ENCODE data around the gene C12orf60. TPM values are rescaled to one million over a fixed set of nuclear protein-coding genes. Genes with fewer than 3 reads are reported as not detected.
A peak's percentile ranks its signal among the peaks of the same experiment; 100 is the strongest.

The C12orf60 gene
- total RNA-seq, 1 experiment from 2014 or later: 1.8 TPM

- no peak for TF ChIP-seq E2F5 (CRISPR knock-in tag; IDR thresholded peaks at IDR 0.05)
Measured at GRCh38 chr12:14766649-14767215, 36.7 kb upstream of the C12orf60 start (continued).

- TF ChIP-seq ESRRA (CRISPR knock-in tag; IDR thresholded peaks at IDR 0.05; ENCODE audit: borderline replicate concordance): no peak
- TF ChIP-seq ZNF416 (CRISPR knock-in tag; IDR thresholded peaks at IDR 0.05): no peak
- no peak for TF ChIP-seq E2F4 (CRISPR knock-in tag; IDR thresholded peaks at IDR 0.05; ENCODE audit: borderline replicate concordance, low read depth)
- no peak for TF ChIP-seq ZNF219 (CRISPR knock-in tag; IDR thresholded peaks at IDR 0.05; ENCODE audit: borderline replicate concordance)
- TF ChIP-seq MYBL2 (CRISPR knock-in tag; IDR thresholded peaks at IDR 0.05): no peak
- TF ChIP-seq ZNF532 (CRISPR knock-in tag; IDR thresholded peaks at IDR 0.05; ENCODE audit: borderline replicate concordance): no peak
- TF ChIP-seq EMX1 (CRISPR knock-in tag; IDR thresholded peaks at IDR 0.05): 0 out of 2 replicates have a peak, but pooled peaks have one; percentile 68
- no peak for TF ChIP-seq NR1H2 (CRISPR knock-in tag; IDR thresholded peaks at IDR 0.05)
- ChIA-PET POLR2A (no interaction called here), CTCF (no interaction called here)
- Mint-ChIP-seq H3K4me3 (peak overlapping the region; percentile 99), H3K9me3 (peaks cover 13% of the 10 kb centered on the region), H3K27me3 (ENCODE audit: low read depth) (no peaks in the 10 kb centered on the region; the same call in 1 of the 2 replicates), H3K36me3 (peaks cover 36% of the 10 kb centered on the region), H3K27ac (peak overlapping the region; percentile 72; the same call in 1 of the 2 replicates), H3K4me1 (peaks cover 35% of the 10 kb centered on the region)
- no peak for DNase-seq (ENCODE audit: low spot score)
- ATAC-seq: no peak
Measured at GRCh38 chr12:14767617-14768016, 35.9 kb upstream of the C12orf60 start.

GRCh38 chr12:14768823-14769405, 34.6 kb upstream of the C12orf60 start:
- Mint-ChIP-seq H3K9me3 (peaks cover 13% of the 10 kb centered on the region), H3K27me3 (ENCODE audit: low read depth) (no peaks in the 10 kb centered on the region; the same call in 1 of the 2 replicates), H3K4me1 (peaks cover 40% of the 10 kb centered on the region), H3K36me3 (peaks cover 34% of the 10 kb centered on the region), H3K27ac (peak overlapping the region; percentile 100), H3K4me3 (peak overlapping the region; percentile 99)
- DNase-seq (ENCODE audit: low spot score) (peak; percentile 15), ATAC-seq (no peak)
- CTCF ChIA-PET: interaction anchor here (0.7 to 3.5 kb wide), 8 partner anchors 9 to 59 kb away, joined by 3 to 21 read pairs (median 6); partner anchors contain the start of genes C12orf60 and WBP11
- TF ChIP-seq E2F1 (CRISPR knock-in tag; IDR thresholded peaks at IDR 0.05): no peak
- no peak for TF ChIP-seq SMAD4 (CRISPR knock-in tag; IDR thresholded peaks at IDR 0.05)
- no peak for TF ChIP-seq TEAD4 (CRISPR knock-in tag; IDR thresholded peaks at IDR 0.05)
- no peak for TF ChIP-seq JAZF1 (CRISPR knock-in tag; IDR thresholded peaks at IDR 0.05)
- no peak for TF ChIP-seq MYBL2 (CRISPR knock-in tag; IDR thresholded peaks at IDR 0.05)
- no peak for TF ChIP-seq SOX15 (CRISPR knock-in tag; IDR thresholded peaks at IDR 0.05)
- no peak for TF ChIP-seq ZNF423 (CRISPR knock-in tag; IDR thresholded peaks at IDR 0.05)
- POLR2A ChIA-PET: interaction anchor here (0.6 to 3.2 kb wide), 9 partner anchors 13 to 1769 kb away, joined by 3 to 23 read pairs (median 4); partner anchors contain the start of genes C12orf60 and WBP11
